Measurements from ENCODE around the gene HCLS1.

HCLS1 gene

DNA sequence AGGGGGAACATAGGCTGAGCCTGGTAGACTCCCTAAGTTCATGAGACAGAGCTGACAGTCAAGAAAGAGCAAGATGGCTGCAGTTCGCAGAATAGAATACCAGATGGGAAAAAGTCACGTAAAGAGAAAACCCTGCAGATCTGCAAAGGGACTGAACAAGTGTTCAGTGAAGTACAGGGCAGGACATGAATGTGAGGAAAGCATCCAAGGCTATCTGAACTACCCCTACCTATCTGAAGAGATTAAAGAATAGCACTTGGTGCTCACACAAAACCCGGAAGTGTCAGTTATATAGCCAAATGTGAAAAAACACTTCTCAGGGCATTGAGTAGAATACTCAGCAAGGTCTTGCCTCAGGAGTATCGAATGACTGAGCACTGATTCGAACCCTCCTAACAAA lies 44.8 kb upstream of the HCLS1 start:
- H3K4me3 ChIP-seq (ENCODE audit: low read depth, low read length): no peak overlapping the region
- H3K9me3 ChIP-seq (ENCODE audit: control insufficient read depth, insufficient read depth, low read depth, low read length): no peaks in the 10 kb centered on the region
- POLR2A ChIA-PET: interaction anchor here (0.7 kb wide), 1 partner anchor 19 kb away, joined by 3 read pairs; no protein-coding TSS in a partner anchor
- CTCF ChIA-PET: no interaction called here
- H3K36me3 ChIP-seq (ENCODE audit: control insufficient read depth in 2 of 2, insufficient read depth in 1 of 2, low read length in 2 of 2): peaks cover 9 to 56% of the 10 kb centered on the region in 2 experiments; a peak in 2 of 3 replicates
- TF ChIP-seq ZNF549 (tag by site-specific recombination; IDR thresholded peaks at IDR 0.05) (no peak), ZBTB7A (tag by site-specific recombination; IDR thresholded peaks at IDR 0.05; ENCODE audit: low read depth) (no peak), ZNF16 (tag by site-specific recombination; IDR thresholded peaks at IDR 0.05; ENCODE audit: low read depth) (no peak), MZF1 (tag by site-specific recombination; IDR thresholded peaks at IDR 0.05; ENCODE audit: borderline replicate concordance) (no peak), ZNF350 (tag by site-specific recombination; IDR thresholded peaks at IDR 0.05) (no peak), ZNF530 (tag by site-specific recombination; IDR thresholded peaks at IDR 0.05; ENCODE audit: low read depth) (no peak), ZNF664 (tag by site-specific recombination; IDR thresholded peaks at IDR 0.05) (no peak), ZNF311 (tag by site-specific recombination; IDR thresholded peaks at IDR 0.05; ENCODE audit: borderline replicate concordance) (no peak), ZNF341 (tag by site-specific recombination; IDR thresholded peaks at IDR 0.05; ENCODE audit: low read depth) (no peak), ZBTB48 (tag by site-specific recombination; IDR thresholded peaks at IDR 0.05) (no peak), ZNF777 (tag by site-specific recombination; IDR thresholded peaks at IDR 0.05; ENCODE audit: borderline replicate concordance) (no peak), ZBTB8A (tag by site-specific recombination; IDR thresholded peaks at IDR 0.05) (no peak), ZNF174 (tag by site-specific recombination; IDR thresholded peaks at IDR 0.05) (no peak)
- TF ChIP-seq, protein P1, sequence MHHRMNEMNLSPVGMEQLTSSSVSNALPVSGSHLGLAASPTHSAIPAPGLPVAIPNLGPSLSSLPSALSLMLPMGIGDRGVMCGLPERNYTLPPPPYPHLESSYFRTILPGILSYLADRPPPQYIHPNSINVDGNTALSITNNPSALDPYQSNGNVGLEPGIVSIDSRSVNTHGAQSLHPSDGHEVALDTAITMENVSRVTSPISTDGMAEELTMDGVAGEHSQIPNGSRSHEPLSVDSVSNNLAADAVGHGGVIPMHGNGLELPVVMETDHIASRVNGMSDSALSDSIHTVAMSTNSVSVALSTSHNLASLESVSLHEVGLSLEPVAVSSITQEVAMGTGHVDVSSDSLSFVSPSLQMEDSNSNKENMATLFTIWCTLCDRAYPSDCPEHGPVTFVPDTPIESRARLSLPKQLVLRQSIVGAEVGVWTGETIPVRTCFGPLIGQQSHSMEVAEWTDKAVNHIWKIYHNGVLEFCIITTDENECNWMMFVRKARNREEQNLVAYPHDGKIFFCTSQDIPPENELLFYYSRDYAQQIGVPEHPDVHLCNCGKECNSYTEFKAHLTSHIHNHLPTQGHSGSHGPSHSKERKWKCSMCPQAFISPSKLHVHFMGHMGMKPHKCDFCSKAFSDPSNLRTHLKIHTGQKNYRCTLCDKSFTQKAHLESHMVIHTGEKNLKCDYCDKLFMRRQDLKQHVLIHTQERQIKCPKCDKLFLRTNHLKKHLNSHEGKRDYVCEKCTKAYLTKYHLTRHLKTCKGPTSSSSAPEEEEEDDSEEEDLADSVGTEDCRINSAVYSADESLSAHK (tag by site-specific recombination; IDR thresholded peaks at IDR 0.05): no peak
- TF ChIP-seq, protein P2, sequence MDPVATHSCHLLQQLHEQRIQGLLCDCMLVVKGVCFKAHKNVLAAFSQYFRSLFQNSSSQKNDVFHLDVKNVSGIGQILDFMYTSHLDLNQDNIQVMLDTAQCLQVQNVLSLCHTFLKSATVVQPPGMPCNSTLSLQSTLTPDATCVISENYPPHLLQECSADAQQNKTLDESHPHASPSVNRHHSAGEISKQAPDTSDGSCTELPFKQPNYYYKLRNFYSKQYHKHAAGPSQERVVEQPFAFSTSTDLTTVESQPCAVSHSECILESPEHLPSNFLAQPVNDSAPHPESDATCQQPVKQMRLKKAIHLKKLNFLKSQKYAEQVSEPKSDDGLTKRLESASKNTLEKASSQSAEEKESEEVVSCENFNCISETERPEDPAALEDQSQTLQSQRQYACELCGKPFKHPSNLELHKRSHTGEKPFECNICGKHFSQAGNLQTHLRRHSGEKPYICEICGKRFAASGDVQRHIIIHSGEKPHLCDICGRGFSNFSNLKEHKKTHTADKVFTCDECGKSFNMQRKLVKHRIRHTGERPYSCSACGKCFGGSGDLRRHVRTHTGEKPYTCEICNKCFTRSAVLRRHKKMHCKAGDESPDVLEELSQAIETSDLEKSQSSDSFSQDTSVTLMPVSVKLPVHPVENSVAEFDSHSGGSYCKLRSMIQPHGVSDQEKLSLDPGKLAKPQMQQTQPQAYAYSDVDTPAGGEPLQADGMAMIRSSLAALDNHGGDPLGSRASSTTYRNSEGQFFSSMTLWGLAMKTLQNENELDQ (tag by site-specific recombination; IDR thresholded peaks at IDR 0.05; ENCODE audit: low read depth): no peak
- no peak overlapping the region for H3K27ac ChIP-seq (ENCODE audit: extremely low read depth, low read depth, low read length)
- no peaks in the 10 kb centered on the region for H3K4me1 ChIP-seq (ENCODE audit: control insufficient read depth, insufficient read depth, low read length)

DNA sequence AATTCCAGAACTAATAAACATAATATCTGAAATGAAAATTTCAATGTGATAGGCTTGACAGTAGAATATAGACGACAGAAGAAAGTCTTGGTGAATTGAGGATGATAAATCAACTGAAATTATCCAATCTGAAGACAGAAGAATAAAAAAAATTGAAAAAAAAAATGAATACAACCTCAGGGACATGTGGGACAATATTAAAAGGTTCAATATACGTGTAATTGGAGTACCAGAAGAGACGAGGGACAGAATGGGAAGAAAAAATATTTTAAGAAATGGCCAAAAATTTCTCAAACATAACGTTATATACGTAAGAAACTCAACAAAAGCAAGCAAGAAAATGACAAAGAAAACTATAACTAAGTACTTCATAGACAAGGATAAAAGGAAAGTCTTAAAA lies 43.3 kb upstream of the HCLS1 start:
- CTCF ChIA-PET: no interaction called here

GRCh38 chr3:121698901-121699300 lies 38.2 kb upstream of the HCLS1 start:
- CTCF ChIA-PET: interaction anchor here (0.6 to 0.7 kb wide), 2 partner anchors 8 to 9 kb away, joined by 3 read pairs; no protein-coding TSS in a partner anchor
- H3K36me3 ChIP-seq (ENCODE audit: control insufficient read depth in 2 of 2, insufficient read depth in 1 of 2, low read length in 2 of 2): peaks cover 0 to 62% of the 10 kb centered on the region in 2 experiments; a peak in 2 of 3 replicates
- no peak for TF ChIP-seq SP2 (tag by site-specific recombination; IDR thresholded peaks at IDR 0.05)
- TF ChIP-seq ZNF777 (tag by site-specific recombination; IDR thresholded peaks at IDR 0.05; ENCODE audit: borderline replicate concordance): no peak
- TF ChIP-seq, protein P3, sequence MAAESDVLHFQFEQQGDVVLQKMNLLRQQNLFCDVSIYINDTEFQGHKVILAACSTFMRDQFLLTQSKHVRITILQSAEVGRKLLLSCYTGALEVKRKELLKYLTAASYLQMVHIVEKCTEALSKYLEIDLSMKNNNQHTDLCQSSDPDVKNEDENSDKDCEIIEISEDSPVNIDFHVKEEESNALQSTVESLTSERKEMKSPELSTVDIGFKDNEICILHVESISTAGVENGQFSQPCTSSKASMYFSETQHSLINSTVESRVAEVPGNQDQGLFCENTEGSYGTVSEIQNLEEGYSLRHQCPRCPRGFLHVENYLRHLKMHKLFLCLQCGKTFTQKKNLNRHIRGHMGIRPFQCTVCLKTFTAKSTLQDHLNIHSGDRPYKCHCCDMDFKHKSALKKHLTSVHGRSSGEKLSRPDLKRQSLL (tag by site-specific recombination; IDR thresholded peaks at IDR 0.05): no peak
- TF ChIP-seq ZNF513 (tag by site-specific recombination; IDR thresholded peaks at IDR 0.05): no peak
- no peak for TF ChIP-seq ZNF529 (tag by site-specific recombination; IDR thresholded peaks at IDR 0.05; ENCODE audit: insufficient replicate concordance)
- TF ChIP-seq, protein P1 (tag by site-specific recombination; IDR thresholded peaks at IDR 0.05): no peak
- no peak for TF ChIP-seq WT1 (tag by site-specific recombination; IDR thresholded peaks at IDR 0.05)
- no peak for TF ChIP-seq HOXC10 (CRISPR knock-in tag; IDR thresholded peaks at IDR 0.05)

More for the DNA sequence above, 43.3 kb upstream of the HCLS1 start:
- Histone ChIP-seq H3K36me3 (ENCODE audit: control insufficient read depth in 2 of 2, insufficient read depth in 1 of 2, low read length in 2 of 2) (peaks cover 9 to 67% of the 10 kb centered on the region in 2 experiments), H3K4me1 (ENCODE audit: control insufficient read depth, insufficient read depth, low read length) (no peaks in the 10 kb centered on the region), H3K9me3 (ENCODE audit: control insufficient read depth, insufficient read depth, low read depth, low read length) (no peaks in the 10 kb centered on the region), H3K27ac (ENCODE audit: extremely low read depth, low read depth, low read length) (no peak overlapping the region), H3K4me3 (ENCODE audit: low read depth, low read length) (no peak overlapping the region)
- TF ChIP-seq ZNF133 (tag by site-specific recombination; IDR thresholded peaks at IDR 0.05): peak; percentile 92
- no peak for TF ChIP-seq YY1 (tag by site-specific recombination; IDR thresholded peaks at IDR 0.05)
- POLR2A ChIA-PET: no interaction called here

More at GRCh38 chr3:121698901-121699300, 38.2 kb upstream of the HCLS1 start:
- Histone ChIP-seq H3K4me3 (ENCODE audit: low read depth, low read length) (no peak overlapping the region), H3K4me1 (ENCODE audit: control insufficient read depth, insufficient read depth, low read length) (no peaks in the 10 kb centered on the region), H3K27ac (ENCODE audit: extremely low read depth, low read depth, low read length) (no peak overlapping the region), H3K9me3 (ENCODE audit: control insufficient read depth, insufficient read depth, low read depth, low read length) (no peaks in the 10 kb centered on the region)
- POLR2A ChIA-PET: no interaction called here
